SK-N-SH treated with all-trans-retinoic acid at 6 μM for 48 hours (cell line): ENCODE measurements around the gene RAD17.
"Not testable (repeated sequence)": the region's sequence is repeated elsewhere in the genome, so short reads cannot be mapped to it uniquely, and the experiment has no call there.

ENCODE experiments used
- ATAC-seq: fragments of 200-7000 bp; cut with Tn5 transposase; 3 replicates; pipeline ENCODE4 v1.9.1; 2020; ENCODE audit warnings: mild to moderate bottlenecking, moderate library complexity
- ARNTL ChIP-seq: fragments of 450-650 bp; formaldehyde crosslinking; IDR thresholded peaks from 2 replicates; pipeline ENCODE4 v1.5.0; 2020; ENCODE audit warnings: low read depth, mild to moderate bottlenecking, moderate library complexity, borderline replicate concordance
- BACH2 ChIP-seq: fragments of 250-450 bp; sonication (Bioruptor Pico); IDR thresholded peaks from 2 replicates; pipeline ENCODE4 v1.9.0; 2021; ENCODE audit warnings: mild to moderate bottlenecking, borderline replicate concordance
- CREB5 ChIP-seq: fragments of 250-450 bp; sonication (Bioruptor Pico); IDR thresholded peaks from 2 replicates; pipeline ENCODE4 v1.5.1; 2020; ENCODE audit warnings: low read depth, mild to moderate bottlenecking, moderate library complexity
- CSDC2 ChIP-seq: fragments of 250-450 bp; sonication (Bioruptor Pico); IDR thresholded peaks from 2 replicates; pipeline ENCODE4 v1.5.0; 2020; ENCODE audit warnings: mild to moderate bottlenecking, moderate library complexity
- CSRNP3 ChIP-seq: fragments of 250-450 bp; sonication (Bioruptor Pico); IDR thresholded peaks from 2 replicates; pipeline ENCODE4 v1.5.1; 2021; ENCODE audit warnings: mild to moderate bottlenecking, moderate library complexity
- ESRRG ChIP-seq: fragments of 250-450 bp; sonication (Bioruptor Pico); IDR thresholded peaks from 2 replicates; pipeline ENCODE4 v1.6.1; 2021; ENCODE audit warnings: mild to moderate bottlenecking
- GLIS3 ChIP-seq: fragments of 250-450 bp; sonication (Bioruptor Pico); IDR thresholded peaks from 2 replicates; pipeline ENCODE4 v1.5.0; 2020; ENCODE audit warnings: mild to moderate bottlenecking, moderate library complexity
- ISL1 ChIP-seq: fragments of 250-450 bp; sonication (Bioruptor Pico); IDR thresholded peaks from 2 replicates; pipeline ENCODE4 v2.1.2; 2022; ENCODE audit warnings: mild to moderate bottlenecking, moderate library complexity
- OSR1 ChIP-seq: fragments of 250-450 bp; sonication (Bioruptor Pico); IDR thresholded peaks from 2 replicates; pipeline ENCODE4 v1.8.0; 2022; ENCODE audit warnings: moderate library complexity, mild to moderate bottlenecking, inconsistent platforms
- PATZ1 ChIP-seq: fragments of 250-450 bp; sonication (Bioruptor Pico); IDR thresholded peaks from 2 replicates; pipeline ENCODE4 v1.8.0; 2020; ENCODE audit warnings: mild to moderate bottlenecking, moderate library complexity, borderline replicate concordance
- POU6F1 ChIP-seq: fragments of 250-450 bp; sonication (Bioruptor Pico); IDR thresholded peaks from 2 replicates; pipeline ENCODE4 v1.8.0; 2021; ENCODE audit warnings: low read depth, mild to moderate bottlenecking, moderate library complexity, borderline replicate concordance
- PPARA ChIP-seq: fragments of 250-450 bp; sonication (Bioruptor Pico); IDR thresholded peaks from 2 replicates; pipeline ENCODE4 v1.5.0; 2020; ENCODE audit warnings: mild to moderate bottlenecking, borderline replicate concordance
- RARB ChIP-seq: fragments of 250-450 bp; sonication (Bioruptor Pico); IDR thresholded peaks from 2 replicates; pipeline ENCODE4 v1.8.0; 2021; ENCODE audit warnings: mild to moderate bottlenecking, moderate library complexity
- SNAI2 ChIP-seq: fragments of 250-450 bp; sonication (Bioruptor Pico); IDR thresholded peaks from 2 replicates; pipeline ENCODE4 v1.5.0; 2020; ENCODE audit warnings: mild to moderate bottlenecking, moderate library complexity
- TCF4 ChIP-seq: fragments of 250-450 bp; sonication (Bioruptor Pico); IDR thresholded peaks from 2 replicates; pipeline ENCODE4 v1.8.0; 2021; ENCODE audit warnings: mild to moderate bottlenecking, moderate library complexity, borderline replicate concordance
- TOX ChIP-seq: fragments of 250-450 bp; sonication (Bioruptor Pico); IDR thresholded peaks from 2 replicates; pipeline ENCODE4 v1.8.0; 2021; ENCODE audit warnings: mild to moderate bottlenecking, moderate library complexity, borderline replicate concordance
- TSHZ2 ChIP-seq: fragments of 250-450 bp; sonication (Bioruptor Pico); IDR thresholded peaks from 2 replicates; pipeline ENCODE4 v1.5.0; 2020; ENCODE audit warnings: mild to moderate bottlenecking, moderate library complexity
- ZC3H10 ChIP-seq: fragments of 250-450 bp; sonication (Bioruptor Pico); IDR thresholded peaks from 2 replicates; pipeline ENCODE4 v1.5.1; 2021; ENCODE audit warnings: mild to moderate bottlenecking, moderate library complexity
- ZFP3 ChIP-seq: fragments of 250-450 bp; sonication (Bioruptor Pico); IDR thresholded peaks from 2 replicates; pipeline ENCODE4 v1.5.0; 2020; ENCODE audit warnings: mild to moderate bottlenecking, moderate library complexity
- ZNF565 ChIP-seq: fragments of 450-650 bp; formaldehyde crosslinking; conservative IDR thresholded peaks from 2 replicates; pipeline ENCODE4 v1.5.0; 2020; ENCODE audit warnings: low read depth, mild to moderate bottlenecking, moderate library complexity
- ZNF70 ChIP-seq: fragments of 450-650 bp; formaldehyde crosslinking; IDR thresholded peaks from 2 replicates; pipeline ENCODE4 v1.5.0; 2020; ENCODE audit warnings: mild to moderate bottlenecking, moderate library complexity

Gene RAD17

GRCh38 chr5:69451941-69452647 lies 82.5 kb downstream of the RAD17 start:
- ATAC-seq, result no peak
- TF ChIP-seq CSDC2 (CRISPR knock-in tag), result no peak
- TF ChIP-seq PATZ1 (CRISPR knock-in tag), result no peak
- no peak for TF ChIP-seq SNAI2 (CRISPR knock-in tag)
- TF ChIP-seq RARB (CRISPR knock-in tag), result no peak
- no peak for TF ChIP-seq BACH2 (CRISPR knock-in tag)
- no peak for TF ChIP-seq GLIS3 (CRISPR knock-in tag)
- TF ChIP-seq POU6F1 (CRISPR knock-in tag), result no peak
- no peak for TF ChIP-seq ZC3H10
- no peak for TF ChIP-seq ESRRG
- no peak for TF ChIP-seq TCF4 (CRISPR knock-in tag)
- TF ChIP-seq PPARA, result no peak
- TF ChIP-seq TOX (CRISPR knock-in tag), result no peak
- TF ChIP-seq OSR1 (CRISPR knock-in tag), result no peak
- TF ChIP-seq ZFP3, result no peak
- no peak for TF ChIP-seq ISL1
- TF ChIP-seq TSHZ2 (CRISPR knock-in tag), result no peak
- TF ChIP-seq ZNF70 (CRISPR knock-in tag), result no peak

- not testable (repeated sequence) for ATAC-seq
Observed at GRCh38 chr5:69453487-69453886, 83.9 kb downstream of the RAD17 start.

- ATAC-seq, result no peak
- TF ChIP-seq TSHZ2 (CRISPR knock-in tag) (no peak), RARB (CRISPR knock-in tag) (no peak), TOX (CRISPR knock-in tag) (no peak), OSR1 (CRISPR knock-in tag) (no peak), ZNF70 (CRISPR knock-in tag) (no peak), CSRNP3 (no peak), ARNTL (CRISPR knock-in tag) (no peak), ZNF565 (no peak), POU6F1 (CRISPR knock-in tag) (no peak), ISL1 (no peak), ZC3H10 (no peak), SNAI2 (CRISPR knock-in tag) (no peak), PPARA (no peak), CREB5 (CRISPR knock-in tag) (no peak)
Observed at GRCh38 chr5:69454460-69455249, 85.0 kb downstream of the RAD17 start.
